HG02623 (cell line): ENCODE data around the gene CMSS1.
A peak's percentile ranks its signal among the peaks of the same experiment; 100 is the strongest.
"Not testable (repeated sequence)": the region's sequence is repeated elsewhere in the genome, so short reads cannot be mapped to it uniquely, and the experiment has no call there.

Source experiments
- ATAC-seq: cut with Tn5 transposase; IDR thresholded peaks from one replicate; pipeline ENCODE4 v1.9.1; 2021; ENCODE audit warnings: moderate library complexity; ENCODE audit not compliant: unreplicated experiment

The CMSS1 gene

GRCh38 chr3:100206687-100207086, 389.0 kb downstream of the CMSS1 start:
- no peak for ATAC-seq

- no peak for ATAC-seq
Measured at GRCh38 chr3:100207886-100208285, 390.2 kb downstream of the CMSS1 start.

GRCh38 chr3:100209169-100209568, 391.5 kb downstream of the CMSS1 start:
- ATAC-seq = no peak

- peak; percentile 95 for ATAC-seq
Measured at GRCh38 chr3:100209948-100210771, 392.5 kb downstream of the CMSS1 start.

GRCh38 chr3:100210772-100211135, 393.1 kb downstream of the CMSS1 start:
- no peak for ATAC-seq

- no peak for ATAC-seq
Measured at GRCh38 chr3:100213891-100214573, 396.4 kb downstream of the CMSS1 start.

GRCh38 chr3:100214574-100214964, 396.9 kb downstream of the CMSS1 start:
- no peak for ATAC-seq

- ATAC-seq = no peak
Measured at GRCh38 chr3:100216713-100217112, 399.1 kb downstream of the CMSS1 start.

GRCh38 chr3:100221159-100221558, 403.5 kb downstream of the CMSS1 start:
- no peak for ATAC-seq

GRCh38 chr3:100225193-100225592, 407.5 kb downstream of the CMSS1 start:
- ATAC-seq = no peak

- ATAC-seq = no peak
Measured at GRCh38 chr3:100225883-100226282, 408.2 kb downstream of the CMSS1 start.

GRCh38 chr3:100226712-100227429, 409.2 kb downstream of the CMSS1 start:
- no peak for ATAC-seq

- ATAC-seq = no peak
Measured at GRCh38 chr3:100227511-100227921, 409.9 kb downstream of the CMSS1 start.

GRCh38 chr3:100228247-100228646, 410.6 kb downstream of the CMSS1 start:
- ATAC-seq = no peak

GRCh38 chr3:100229188-100229587, 411.5 kb downstream of the CMSS1 start:
- ATAC-seq = not testable (repeated sequence)

GRCh38 chr3:100230710-100231109, 413.0 kb downstream of the CMSS1 start:
- ATAC-seq = no peak
